Measurements from ENCODE around the gene PVALB. TPM values are rescaled to one million over a fixed set of nuclear protein-coding genes. Genes with fewer than 3 reads are reported as not detected.
"Not testable (repeated sequence)": the region's sequence is repeated elsewhere in the genome, so short reads cannot be mapped to it uniquely, and the experiment has no call there.

Gene PVALB
- total and polyA plus RNA-seq, 2 of the 4 experiments (the other 2 are of a cell fraction) = not detected

DNA sequence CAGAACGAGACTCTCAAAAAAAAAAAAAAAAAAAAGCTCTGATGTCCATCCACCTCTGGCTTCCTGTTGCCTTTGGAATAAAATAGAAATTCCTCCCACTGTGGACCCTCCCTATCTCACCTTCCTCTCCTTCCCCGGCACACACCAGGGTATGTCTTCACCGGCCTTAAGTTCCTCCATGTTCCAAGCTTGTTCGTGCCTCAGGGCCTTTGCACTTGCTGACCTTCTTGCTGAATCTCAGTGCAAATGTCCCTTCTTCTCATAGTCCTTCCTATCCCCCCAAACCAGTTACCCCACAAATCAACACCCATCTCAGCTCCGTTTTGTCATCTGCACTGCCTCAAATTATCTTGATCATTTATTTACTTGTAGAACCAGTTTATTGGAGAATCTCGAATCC is 61.5 kb downstream of the PVALB start:
- no peak for DNase-seq
- Histone ChIP-seq H3K9ac (ENCODE audit: low read depth, low read length) (no peak overlapping the region), H4K5ac (ENCODE audit: low read depth, low read length) (no peak overlapping the region), H3K27me3 (ENCODE audit: control insufficient read depth, insufficient read depth, low read length) (peaks cover 27% of the 10 kb centered on the region), H2BK20ac (ENCODE audit: low read depth, low read length) (no peak overlapping the region), H4K20me1 (ENCODE audit: insufficient read depth, low read length) (no peaks in the 10 kb centered on the region; the same call in 1 of the 2 replicates), H3K4ac (ENCODE audit: low read depth, low read length) (no peak overlapping the region), H2BK5ac (ENCODE audit: low read depth, low read length, poor library complexity, severe bottlenecking) (no peak overlapping the region), H2AK9ac (replicated peaks; ENCODE audit: low read depth, low read length, poor library complexity) (no peak overlapping the region), H3K4me1 (ENCODE audit: control insufficient read depth, insufficient read depth, low read length) (no peaks in the 10 kb centered on the region), H3K9me1 (ENCODE audit: insufficient read depth, low read length) (no peaks in the 10 kb centered on the region), H3K23ac (ENCODE audit: low read depth, low read length) (no peak overlapping the region), H2AK5ac (ENCODE audit: low read depth, low read length) (no peak overlapping the region), H3K18ac (ENCODE audit: low read depth, low read length) (no peak overlapping the region), H2AFZ (replicated peaks; ENCODE audit: low read length, poor library complexity) (no peak overlapping the region), H3K56ac (ENCODE audit: extremely low read depth, insufficient read depth, low read length) (no peak overlapping the region), H3K4me2 (ENCODE audit: low read depth, low read length) (no peak overlapping the region), H4K8ac (ENCODE audit: low read depth in 2 of 2, low read length in 2 of 2) (no peak overlapping the region), H3K14ac (replicated peaks; ENCODE audit: low read depth, low read length) (no peak overlapping the region), H3K4me3 (ENCODE audit: insufficient read depth, low read depth, low read length) (no peak overlapping the region), H2BK15ac (ENCODE audit: low read depth, low read length) (no peak overlapping the region), H3K79me1 (ENCODE audit: low read depth in 1 of 2, low read length in 2 of 2) (no peaks in the 10 kb centered on the region), H2BK120ac (ENCODE audit: low read depth, low read length) (no peak overlapping the region), H3K27ac (ENCODE audit: insufficient read depth, low read length) (no peak overlapping the region), H4K91ac (ENCODE audit: insufficient read depth, low read depth, low read length) (no peak overlapping the region), H3K36me3 (ENCODE audit: control insufficient read depth, insufficient read depth, low read length) (no peaks in the 10 kb centered on the region), H3K9me3 (ENCODE audit: control insufficient read depth, insufficient read depth, low read length) (no peaks in the 10 kb centered on the region)
- TF ChIP-seq RAD21 (IDR thresholded peaks at IDR 0.05; ENCODE audit: low read length) (no peak), RCOR1 (IDR thresholded peaks at IDR 0.05; ENCODE audit: insufficient replicate concordance, low read length) (no peak), CEBPB (IDR thresholded peaks at IDR 0.05; ENCODE audit: low read depth, low read length) (no peak), MAFK (IDR thresholded peaks at IDR 0.05; ENCODE audit: low read depth, low read length) (no peak), MAZ (IDR thresholded peaks at IDR 0.05; ENCODE audit: borderline replicate concordance, low read depth, low read length) (no peak)
- TF ChIP-seq, protein P1, sequence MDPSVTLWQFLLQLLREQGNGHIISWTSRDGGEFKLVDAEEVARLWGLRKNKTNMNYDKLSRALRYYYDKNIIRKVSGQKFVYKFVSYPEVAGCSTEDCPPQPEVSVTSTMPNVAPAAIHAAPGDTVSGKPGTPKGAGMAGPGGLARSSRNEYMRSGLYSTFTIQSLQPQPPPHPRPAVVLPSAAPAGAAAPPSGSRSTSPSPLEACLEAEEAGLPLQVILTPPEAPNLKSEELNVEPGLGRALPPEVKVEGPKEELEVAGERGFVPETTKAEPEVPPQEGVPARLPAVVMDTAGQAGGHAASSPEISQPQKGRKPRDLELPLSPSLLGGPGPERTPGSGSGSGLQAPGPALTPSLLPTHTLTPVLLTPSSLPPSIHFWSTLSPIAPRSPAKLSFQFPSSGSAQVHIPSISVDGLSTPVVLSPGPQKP (IDR thresholded peaks at IDR 0.05; ENCODE audit: borderline replicate concordance, low read depth, low read length) = no peak
- CTCF ChIA-PET = no interaction called here
- BruUV-seq (replicated peaks) = no TSS peak
- in situ Hi-C loops (cut with MboI; ENCODE audit: low sequenced_read_pairs) = no loop called here
- POLR2A ChIA-PET (ENCODE audit: unreplicated experiment) = no interaction called here
- dilution Hi-C loops (cut with HindIII; ENCODE audit: low sequenced_read_pairs, unreplicated experiment) = no loop called here
- whole genome bisulfite sequencing, 2 experiments (ENCODE audit: extremely low coverage in 2 of 2, insufficient read length in 1 of 2) = 90% methylated on average over 3 of the region's 6 CpGs; no CpG with 5 or more reads in 1 of the 2 experiments
- intact Hi-C loops (cut with micrococcal nuclease) = loop anchor here (5.0 kb wide), 1 partner anchor 208 kb away; no protein-coding TSS in a partner anchor
- no peak for ATAC-seq (ENCODE audit: low read depth)

DNA sequence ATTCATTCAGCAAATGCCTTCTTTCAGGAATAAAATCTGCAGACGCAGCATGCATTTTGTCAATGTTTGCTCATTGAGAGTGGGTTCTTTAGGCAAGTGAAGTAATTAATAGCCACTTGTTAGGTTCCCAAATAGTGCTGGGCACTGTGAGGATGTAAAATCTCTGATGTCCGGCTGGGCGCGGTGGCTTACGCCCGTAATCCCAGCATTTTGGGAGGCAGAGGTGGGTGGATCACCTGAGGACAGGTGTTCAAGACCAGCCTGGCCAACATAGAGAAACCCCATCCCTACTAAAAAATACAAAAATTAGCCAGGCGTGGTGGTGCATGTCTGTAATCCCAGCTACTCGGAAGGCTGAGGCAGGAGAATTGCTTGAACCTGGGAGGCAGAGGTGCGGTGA is 62.0 kb downstream of the PVALB start:
- H2BK20ac ChIP-seq (ENCODE audit: low read depth, low read length); H3K27ac ChIP-seq (ENCODE audit: insufficient read depth, low read length); H3K23ac ChIP-seq (ENCODE audit: low read depth, low read length); CTCF ChIA-PET; BruUV-seq (replicated peaks); H3K4ac ChIP-seq (ENCODE audit: low read depth, low read length); H3K18ac ChIP-seq (ENCODE audit: low read depth, low read length); dilution Hi-C loops (cut with HindIII; ENCODE audit: low sequenced_read_pairs, unreplicated experiment); H3K9me3 ChIP-seq (ENCODE audit: control insufficient read depth, insufficient read depth, low read length); H3K36me3 ChIP-seq (ENCODE audit: control insufficient read depth, insufficient read depth, low read length); H3K79me1 ChIP-seq (ENCODE audit: low read depth in 1 of 2, low read length in 2 of 2); H2BK15ac ChIP-seq (ENCODE audit: low read depth, low read length); H3K56ac ChIP-seq (ENCODE audit: extremely low read depth, insufficient read depth, low read length); DNase-seq; in situ Hi-C loops (cut with MboI; ENCODE audit: low sequenced_read_pairs); H2BK120ac ChIP-seq (ENCODE audit: low read depth, low read length); H4K5ac ChIP-seq (ENCODE audit: low read depth, low read length); POLR2A ChIA-PET (ENCODE audit: unreplicated experiment); H4K20me1 ChIP-seq (ENCODE audit: insufficient read depth, low read length); H3K4me2 ChIP-seq (ENCODE audit: low read depth, low read length); H3K4me3 ChIP-seq (ENCODE audit: insufficient read depth, low read depth, low read length); H3K14ac ChIP-seq (replicated peaks; ENCODE audit: low read depth, low read length); ATAC-seq (ENCODE audit: low read depth); H3K9ac ChIP-seq (ENCODE audit: low read depth, low read length); H2AK5ac ChIP-seq (ENCODE audit: low read depth, low read length); H3K4me1 ChIP-seq (ENCODE audit: control insufficient read depth, insufficient read depth, low read length); H4K8ac ChIP-seq (ENCODE audit: low read depth in 2 of 2, low read length in 2 of 2); H3K9me1 ChIP-seq (ENCODE audit: insufficient read depth, low read length); H2AK9ac ChIP-seq (replicated peaks; ENCODE audit: low read depth, low read length, poor library complexity); H2AFZ ChIP-seq (replicated peaks; ENCODE audit: low read length, poor library complexity); H2BK5ac ChIP-seq (ENCODE audit: low read depth, low read length, poor library complexity, severe bottlenecking); H4K91ac ChIP-seq (ENCODE audit: insufficient read depth, low read depth, low read length): not testable (repeated sequence)
- 69% methylated on average over 3 of the region's 9 CpGs; no CpG with 5 or more reads in 1 of the 2 experiments for WGBS, 2 experiments (ENCODE audit: extremely low coverage in 2 of 2, insufficient read length in 1 of 2)
- intact Hi-C loops (cut with micrococcal nuclease) = loop anchor here (5.0 kb wide), 1 partner anchor 208 kb away; no protein-coding TSS in a partner anchor
- H3K27me3 ChIP-seq (ENCODE audit: control insufficient read depth, insufficient read depth, low read length) = peaks cover 27% of the 10 kb centered on the region
